ENCODE data around the gene TOPORS.

- TF ChIP-seq CTCF (IDR thresholded peaks at IDR 0.05; ENCODE audit: borderline replicate concordance, extremely low read depth, low read length, poor library complexity, severe bottlenecking) (no peak), EZH2 (IDR thresholded peaks at IDR 0.05; ENCODE audit: borderline replicate concordance, low read depth, low read length, severe bottlenecking) (no peak)
These were observed 54.5 kb downstream of the TOPORS start for GRCh38 chr9:32497921-32498320.
